Fibroblast of skin of abdomen (primary cell): Measurements from ENCODE around the gene KCNJ3.
A peak's percentile ranks its signal among the peaks of the same experiment; 100 is the strongest.

ENCODE experiments used
- DNase-seq: peaks from one replicate; pipeline ENCODE4 v3.0.0-alpha.2; 2013

Gene KCNJ3

DNA sequence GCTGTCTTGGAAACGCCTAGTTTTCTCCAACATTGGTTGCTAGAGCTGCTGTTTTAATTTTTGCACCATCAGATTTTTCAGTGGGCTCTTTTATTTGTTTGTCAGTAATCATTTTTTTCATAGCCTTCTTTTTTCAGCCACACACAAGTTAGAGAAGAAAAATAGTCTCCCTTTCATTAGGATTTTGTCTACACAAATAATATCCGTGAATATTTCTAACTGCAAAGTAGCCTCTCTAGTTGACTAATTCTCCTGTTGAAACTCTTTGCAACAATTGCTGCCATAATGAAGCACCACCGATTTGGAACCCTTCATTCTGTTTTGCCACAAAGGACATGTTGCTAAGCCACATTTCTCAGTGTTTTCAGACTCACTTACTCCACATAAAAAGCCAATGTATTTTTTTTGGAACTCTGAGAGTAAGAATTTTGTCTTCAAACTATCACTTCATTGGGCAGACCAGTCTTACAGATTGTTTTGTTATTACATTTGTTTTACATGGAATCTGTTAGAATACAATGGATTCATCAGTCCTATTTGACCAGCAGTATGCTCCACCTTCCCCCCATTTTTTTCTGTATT lies 9.6 kb downstream of the KCNJ3 start:
- no peak for DNase-seq

DNA sequence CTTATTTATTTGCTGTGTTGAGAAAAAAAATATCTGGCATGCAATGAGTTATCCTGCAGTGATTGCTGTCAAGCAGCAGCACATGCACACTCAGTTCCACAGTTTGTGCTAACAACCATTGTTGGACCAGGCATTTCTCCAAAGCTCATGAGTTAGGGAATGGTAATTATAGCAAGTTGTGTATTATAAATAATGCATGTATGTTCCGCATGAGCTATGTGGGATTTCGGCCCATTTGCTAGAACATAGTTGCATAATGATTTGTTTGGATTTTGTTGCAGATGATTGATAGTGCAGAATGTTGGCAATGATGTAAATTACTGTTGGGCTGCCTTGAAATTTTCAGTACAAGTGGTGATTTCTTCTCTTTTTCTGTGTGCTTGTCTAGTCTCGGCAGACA lies 10.7 kb downstream of the KCNJ3 start:
- no peak for DNase-seq

DNA sequence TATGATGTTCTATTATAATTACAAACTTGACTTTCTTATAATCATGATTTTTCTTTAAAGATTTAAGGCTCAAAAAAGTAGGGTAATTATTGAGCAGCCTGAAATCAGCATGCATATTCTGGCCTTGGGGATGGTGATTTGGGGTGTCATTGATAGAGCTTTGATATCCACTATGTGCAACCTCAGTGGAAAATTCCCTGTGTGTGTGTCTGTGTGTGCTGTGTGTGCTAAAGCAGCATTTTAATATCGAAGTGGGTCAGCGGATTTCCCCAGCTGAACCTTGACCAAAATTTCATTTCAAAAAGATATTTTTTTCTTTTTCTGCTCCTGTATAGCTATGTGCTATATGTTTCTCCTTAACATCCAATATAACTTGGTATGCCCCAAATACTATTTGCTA lies 11.6 kb downstream of the KCNJ3 start:
- DNase-seq = no peak

DNA sequence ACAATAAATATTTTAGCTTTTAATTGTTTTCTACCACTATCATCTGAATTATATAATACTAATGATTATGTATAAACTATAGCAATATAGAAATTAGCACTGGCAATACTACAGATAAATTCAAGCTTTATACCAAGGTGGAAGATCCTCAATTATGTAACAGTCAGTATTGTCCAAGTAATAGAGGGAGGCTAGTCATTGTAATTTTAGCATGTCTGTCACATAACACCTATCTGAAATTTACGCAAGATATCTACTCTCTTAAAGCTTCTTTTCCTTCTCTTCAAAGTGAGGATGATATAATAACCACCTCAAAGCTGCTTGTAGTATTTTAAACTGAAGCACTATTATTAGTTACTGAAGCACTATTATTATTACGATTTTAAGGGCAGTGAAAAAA lies 12.2 kb downstream of the KCNJ3 start:
- no peak for DNase-seq

DNA sequence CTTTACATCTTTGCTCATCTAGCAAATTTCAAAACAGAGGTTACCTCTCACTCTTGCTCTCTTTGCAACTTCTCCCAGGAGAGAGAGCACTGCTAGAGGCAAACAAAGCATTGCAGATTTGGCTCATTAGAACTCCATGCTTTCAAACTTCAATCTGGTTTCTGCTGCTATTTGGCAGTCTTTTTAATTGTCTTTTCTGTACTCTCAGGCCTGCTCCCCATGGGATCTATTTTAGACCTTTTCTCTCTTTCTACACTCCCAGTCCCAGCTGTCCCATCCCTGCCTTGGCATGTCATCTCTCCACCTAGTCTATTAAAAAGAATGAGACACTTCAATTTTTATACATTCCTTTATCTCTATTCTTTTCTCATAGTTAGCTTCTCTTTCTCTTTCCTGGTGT lies 15.2 kb downstream of the KCNJ3 start:
- DNase-seq = no peak

DNA sequence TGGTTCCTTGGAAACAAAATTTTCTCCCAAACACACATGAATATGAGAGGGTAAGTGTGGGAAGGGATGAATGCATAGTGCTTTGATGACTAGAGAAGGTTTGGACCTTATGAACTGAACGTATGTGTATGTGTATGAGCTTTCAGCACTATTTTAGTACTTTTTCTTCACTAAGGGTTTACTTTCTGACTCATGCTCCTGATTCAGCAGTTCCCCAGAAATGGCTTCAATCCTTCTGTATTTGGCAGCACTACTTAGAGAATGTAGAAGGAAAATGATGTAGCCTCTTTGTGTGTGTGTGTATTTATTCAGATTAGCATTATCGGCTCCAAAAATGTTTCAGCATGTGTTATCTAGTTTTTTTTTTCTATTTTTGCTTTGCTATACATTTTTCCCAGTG lies 22.2 kb downstream of the KCNJ3 start:
- DNase-seq = peak; percentile 33

DNA sequence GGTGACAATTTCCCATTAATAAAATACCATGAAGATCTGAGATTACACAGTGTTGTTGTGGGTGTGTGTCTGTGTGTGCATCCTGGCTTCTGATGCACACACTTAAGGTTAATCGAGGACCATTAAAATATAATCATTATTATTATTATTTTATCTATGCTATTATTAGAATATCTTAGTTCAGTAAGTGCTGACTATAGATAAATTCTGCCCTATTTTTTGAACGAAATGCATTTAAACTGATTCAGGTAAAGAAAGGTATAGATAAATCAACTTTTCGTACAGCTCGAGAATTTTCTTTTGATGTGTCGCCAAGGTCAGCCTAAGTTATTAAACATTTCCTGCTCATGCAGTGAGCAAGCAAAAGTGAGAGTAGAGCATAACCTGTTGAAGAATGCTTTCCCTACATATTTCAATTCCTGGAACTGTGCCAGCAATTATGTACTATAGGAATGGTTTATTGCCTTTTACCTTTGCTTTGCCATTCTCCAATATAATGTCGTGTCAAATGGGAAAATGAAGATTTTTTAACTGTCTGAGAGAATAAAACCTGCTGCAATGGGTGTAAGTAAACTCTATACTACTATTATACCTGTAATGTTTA lies 25.8 kb downstream of the KCNJ3 start:
- no peak for DNase-seq

DNA sequence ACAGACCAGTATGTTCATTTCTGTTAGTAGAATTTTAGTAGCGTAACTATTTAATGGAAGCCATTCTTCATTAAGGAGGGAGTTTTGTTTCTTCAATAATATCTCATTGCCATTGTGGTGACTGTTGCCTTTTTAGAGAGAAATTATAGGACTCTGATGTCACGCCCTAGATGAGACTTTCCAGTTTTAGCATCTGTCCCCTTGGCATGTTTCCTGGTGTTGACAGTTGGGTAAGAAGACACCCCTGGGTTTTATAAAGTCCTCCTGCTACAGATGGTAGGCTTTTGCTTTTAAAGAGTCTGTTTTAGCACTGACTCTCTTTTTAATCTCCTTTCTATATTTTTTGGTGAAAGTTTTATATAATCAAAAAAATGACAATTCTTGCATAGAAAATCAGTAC lies 41.9 kb downstream of the KCNJ3 start:
- no peak for DNase-seq

DNA sequence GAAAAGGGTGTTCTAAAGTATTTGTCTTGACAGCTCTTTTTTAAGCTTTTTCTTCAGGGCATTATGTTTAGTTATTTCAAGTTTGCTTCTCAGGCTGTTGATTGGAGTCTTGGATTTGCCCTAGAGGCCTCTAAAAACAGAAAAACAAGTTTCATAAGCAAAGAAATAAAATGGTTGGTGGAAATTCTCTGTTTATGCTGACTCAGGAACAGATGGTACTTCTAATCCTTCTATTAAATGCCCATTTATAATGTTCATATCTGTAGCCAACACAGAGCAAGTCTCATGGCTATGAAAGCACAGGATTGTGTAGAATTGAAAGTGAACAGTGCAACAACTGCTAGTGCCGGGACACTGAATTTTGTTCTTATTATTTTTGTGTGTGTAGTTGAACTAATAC lies 60.4 kb downstream of the KCNJ3 start:
- no peak for DNase-seq

DNA sequence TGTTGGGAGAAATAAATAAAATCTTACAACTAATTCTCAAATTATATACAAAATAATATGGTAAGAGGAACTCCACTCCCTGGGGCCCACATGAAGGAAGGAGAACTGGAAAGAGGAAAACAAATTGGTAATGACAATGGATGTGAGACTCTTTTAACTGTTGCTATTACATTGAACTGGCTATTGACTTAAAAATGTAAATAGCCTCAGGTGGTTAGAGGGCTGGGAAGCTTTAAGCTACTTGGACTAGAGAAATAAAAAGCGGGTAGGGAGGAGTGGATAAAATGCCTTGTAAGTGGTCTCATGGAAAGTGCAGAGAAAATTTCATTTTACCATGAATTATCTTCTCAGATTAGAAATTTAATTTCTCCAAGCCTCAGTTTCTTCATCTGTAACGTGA lies 64.1 kb downstream of the KCNJ3 start:
- DNase-seq = no peak

DNA sequence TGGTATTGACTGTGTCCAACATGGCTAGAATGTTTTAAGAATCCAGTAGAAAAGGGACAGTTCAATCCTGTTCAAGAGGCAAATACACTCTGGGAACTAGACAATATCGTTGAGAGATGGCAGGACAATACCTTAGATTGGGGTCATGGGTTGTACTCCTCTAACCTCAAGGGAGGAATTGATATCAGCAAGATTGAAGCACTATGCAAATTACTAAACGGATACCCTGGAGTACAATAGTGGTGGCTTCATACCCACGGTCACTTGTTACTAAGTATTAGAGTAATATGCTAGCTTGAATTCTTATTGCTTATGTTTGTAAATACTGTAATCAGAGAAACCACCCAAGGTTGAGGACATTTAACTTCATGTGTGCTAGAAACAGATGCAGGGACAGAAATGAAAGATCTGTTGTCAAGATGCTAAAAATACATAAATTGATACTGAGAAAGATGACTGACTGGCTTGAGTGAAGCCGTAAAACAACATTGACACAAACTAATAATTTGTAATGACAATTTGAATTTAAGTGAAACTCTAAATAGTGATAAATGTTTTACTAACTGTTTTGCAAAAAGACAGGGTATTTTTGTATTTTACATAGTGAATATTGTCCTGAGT lies 73.3 kb downstream of the KCNJ3 start:
- no peak for DNase-seq

DNA sequence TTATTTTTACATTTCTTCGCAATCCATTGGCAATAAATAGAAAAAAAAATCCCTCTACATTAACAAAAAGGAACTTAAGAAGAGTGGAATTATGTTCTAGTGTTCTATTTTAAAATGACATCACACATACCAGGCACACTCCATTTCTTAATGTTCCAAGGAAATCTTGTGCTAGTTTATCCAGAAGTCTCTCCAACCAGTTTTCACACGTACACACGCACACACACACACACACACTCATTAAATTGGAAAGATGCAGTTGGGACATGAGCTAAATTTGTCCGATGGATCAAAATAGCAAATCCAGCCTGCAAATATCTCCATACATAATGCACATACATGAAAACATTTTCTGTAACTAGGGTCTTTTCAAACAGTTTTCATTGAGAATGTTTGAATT lies 78.3 kb downstream of the KCNJ3 start:
- no peak for DNase-seq

DNA sequence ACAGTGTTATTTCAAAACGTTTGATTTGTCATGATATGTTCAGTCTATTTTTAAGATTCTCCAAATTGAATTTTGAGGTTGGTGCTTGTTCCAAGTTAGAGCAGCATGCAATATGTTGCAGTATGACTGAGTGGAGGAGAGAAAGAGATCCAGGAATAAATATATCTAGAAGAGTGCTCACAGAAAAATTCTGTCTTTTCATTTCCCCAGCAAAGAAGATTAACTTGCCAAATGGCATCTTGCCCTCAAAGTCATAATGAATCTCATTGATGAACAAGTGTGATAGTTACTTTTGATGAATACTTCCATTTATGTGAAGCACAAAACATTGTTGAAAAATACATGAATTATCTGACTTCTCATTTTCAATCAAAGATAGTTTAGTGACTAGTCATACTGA lies 95.9 kb downstream of the KCNJ3 start:
- DNase-seq = no peak

DNA sequence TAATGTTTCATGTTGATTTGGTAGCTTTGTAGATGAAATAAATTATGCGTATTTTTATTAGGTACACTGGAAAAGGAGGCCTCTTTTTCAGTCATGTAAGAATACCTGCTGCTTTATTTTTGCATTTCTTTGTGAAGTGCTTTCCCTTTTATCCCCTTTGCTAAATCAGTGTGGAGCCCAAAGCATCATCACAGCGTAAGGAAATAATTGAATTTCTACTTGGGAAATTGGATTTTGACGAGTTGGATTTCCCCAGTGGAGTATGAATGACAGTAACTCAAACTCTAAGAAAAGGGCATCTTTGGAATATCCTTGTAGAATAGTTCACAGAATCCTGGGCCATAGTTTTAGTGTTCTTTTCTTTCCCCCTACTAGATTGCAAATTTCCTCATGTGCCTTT lies 97.2 kb downstream of the KCNJ3 start:
- DNase-seq = no peak

DNA sequence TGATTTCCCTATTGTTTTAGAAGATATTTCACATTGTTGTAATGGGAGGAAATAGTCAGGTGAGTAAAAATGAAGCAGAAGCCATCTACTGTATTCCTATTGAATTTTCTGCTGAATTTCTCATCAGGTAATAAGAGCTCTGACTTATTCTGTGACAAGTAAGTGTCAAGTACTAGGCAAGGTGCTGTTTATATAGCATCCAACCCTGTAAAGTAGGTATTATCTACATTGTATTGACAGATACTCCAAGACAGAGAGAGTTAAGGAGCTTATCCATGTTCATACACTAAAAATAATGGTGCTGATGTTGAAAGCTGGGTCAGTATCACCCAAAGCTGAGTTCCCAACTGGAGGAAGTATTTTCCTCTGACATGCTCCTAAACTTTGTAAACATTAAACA lies 106.0 kb downstream of the KCNJ3 start:
- no peak for DNase-seq

DNA sequence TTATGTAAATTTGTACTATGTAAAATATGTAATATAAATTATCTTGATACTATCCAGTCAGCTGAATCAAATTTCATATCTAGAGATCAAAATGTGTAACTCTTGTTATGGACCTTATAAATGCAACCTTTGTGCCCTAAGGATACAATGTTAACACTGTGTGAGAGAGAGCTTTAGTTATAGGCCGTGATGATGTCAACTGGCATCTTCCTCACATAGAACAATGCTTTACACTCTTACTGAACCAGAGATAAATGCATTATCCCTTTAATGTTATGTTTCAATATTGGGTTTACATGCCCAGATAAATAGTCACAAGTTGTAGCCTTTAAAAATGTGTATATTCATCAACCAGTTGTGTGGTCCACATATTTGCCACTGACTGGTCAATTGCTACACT lies 115.1 kb downstream of the KCNJ3 start:
- DNase-seq = no peak

DNA sequence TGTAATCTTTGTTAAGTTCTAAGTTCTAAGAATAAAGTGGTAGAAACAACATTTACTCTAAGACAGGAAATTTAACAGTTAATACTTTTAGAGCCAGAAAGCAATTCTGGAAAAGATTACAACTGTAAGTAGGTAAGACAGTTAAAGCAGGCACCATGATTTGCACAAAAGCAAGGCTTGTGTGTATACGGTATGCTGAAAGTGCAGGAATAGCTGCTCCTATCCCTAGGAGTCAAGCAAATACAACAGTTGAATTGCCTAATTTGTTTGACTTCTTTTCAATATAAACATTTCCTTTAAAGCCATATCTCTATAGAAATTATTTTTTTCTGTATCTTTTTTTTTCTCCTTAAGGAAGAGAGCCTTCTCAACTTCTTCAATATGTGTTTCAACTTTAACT lies 116.4 kb downstream of the KCNJ3 start:
- no peak for DNase-seq

DNA sequence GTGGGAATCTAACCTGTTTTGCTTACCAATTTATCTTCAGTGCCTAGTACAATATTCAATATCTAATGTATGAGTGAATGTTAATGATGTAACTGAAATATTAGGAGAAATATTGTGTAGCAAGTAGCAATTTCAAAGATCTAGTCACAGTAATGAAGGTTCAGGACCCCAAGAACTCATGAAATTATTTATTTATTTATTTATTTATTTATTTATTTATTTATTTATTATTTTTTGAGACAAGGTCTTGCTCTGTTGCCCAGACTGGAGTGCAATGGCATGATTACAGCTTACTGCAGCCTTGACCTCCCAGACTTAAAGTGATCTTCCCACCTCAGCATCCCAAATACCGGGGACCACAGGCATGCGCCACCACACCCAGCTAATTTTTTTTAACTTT lies 126.9 kb downstream of the KCNJ3 start:
- no peak for DNase-seq

DNA sequence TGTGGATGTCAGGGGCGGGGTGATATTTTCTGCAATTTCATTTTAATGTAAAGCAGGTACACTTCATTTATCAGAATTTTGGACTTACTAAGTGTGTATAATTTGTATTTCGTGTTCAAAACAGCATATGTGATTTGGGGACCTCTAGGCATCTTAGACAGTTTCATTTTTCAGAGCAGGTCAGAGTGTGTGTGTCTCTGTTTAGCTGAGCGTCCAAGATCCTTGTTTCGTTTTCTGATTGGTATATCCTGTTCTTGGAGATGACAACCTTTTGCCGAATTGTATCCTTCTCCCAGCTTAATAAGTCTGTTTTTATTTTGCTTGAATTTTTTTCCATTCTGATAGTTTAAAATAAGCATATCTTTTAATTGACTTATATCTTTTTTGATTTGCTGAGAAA lies 128.3 kb downstream of the KCNJ3 start:
- DNase-seq = no peak

DNA sequence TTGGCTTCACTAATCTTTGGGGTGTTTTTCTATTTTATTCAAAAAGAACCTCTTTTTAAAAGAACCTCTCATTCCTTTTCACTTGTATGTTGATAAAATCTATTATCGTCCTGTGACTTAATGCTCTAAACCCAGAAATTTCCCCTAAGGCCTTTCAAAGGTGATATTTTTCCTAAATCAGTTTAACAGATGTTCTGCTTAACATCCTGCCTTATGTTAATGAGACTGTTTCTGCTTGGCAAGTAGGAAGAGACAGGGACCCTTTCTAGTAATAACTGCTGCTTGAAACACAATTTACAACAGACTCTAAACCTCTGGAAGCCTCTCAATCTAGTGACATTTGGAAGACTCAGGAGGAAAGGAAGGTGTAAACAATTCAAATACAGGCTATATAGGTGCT lies 128.8 kb downstream of the KCNJ3 start:
- no peak for DNase-seq

DNA sequence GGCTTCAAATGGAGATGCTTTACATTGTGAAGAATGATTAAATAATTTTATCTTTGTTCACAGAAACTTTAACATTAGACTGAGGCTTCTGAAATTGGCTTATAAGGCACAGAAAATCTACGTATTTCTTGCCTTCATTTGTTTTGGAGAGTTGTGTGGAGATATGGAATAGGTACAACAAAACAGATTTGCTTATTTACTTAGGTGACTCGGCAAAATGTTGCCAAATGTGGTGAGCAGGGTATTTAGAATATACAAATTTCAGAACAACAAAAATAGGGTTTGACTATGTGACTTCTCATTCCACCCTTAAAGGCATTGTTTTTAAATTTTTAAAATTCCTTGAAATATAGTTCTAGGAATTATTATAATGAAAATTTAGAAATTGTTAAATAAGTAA lies 134.2 kb downstream of the KCNJ3 start:
- DNase-seq = no peak

DNA sequence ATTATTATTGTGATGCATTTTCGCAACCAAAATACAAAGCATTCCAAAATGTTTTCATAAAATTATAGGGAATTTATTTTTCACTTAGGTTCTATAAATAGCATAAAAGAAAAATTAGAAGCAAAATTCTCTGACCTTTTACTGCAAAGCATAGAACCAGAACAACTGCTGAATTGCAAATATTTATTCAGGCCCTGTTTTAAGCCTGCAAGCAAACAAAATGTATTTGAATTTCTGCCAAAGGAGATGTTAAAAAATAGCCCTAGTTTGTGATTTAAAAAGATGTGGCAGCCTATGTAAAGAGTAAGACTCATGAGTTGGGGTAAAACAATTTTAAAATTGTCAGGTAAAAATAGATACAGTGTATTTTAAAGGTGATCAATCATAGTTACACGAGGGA lies 138.1 kb downstream of the KCNJ3 start:
- no peak for DNase-seq

DNA sequence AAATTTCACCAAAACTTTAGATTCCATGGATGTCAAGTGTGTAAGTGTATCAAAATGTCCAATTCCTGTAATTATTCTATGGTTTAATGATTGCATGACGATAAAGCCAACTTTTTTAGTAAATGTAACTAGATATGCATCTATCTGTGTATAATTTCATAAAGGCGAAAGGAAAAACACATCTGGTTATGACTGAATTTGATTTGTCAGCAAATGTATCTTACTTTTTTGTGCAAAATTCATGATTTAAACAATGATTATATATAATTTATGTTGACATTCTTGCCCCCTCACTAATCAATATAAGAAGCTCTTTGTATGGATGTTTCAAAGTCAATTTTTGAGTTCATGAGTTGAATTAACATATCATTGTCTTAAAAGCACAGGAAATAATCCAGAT lies 138.5 kb downstream of the KCNJ3 start:
- no peak for DNase-seq

DNA sequence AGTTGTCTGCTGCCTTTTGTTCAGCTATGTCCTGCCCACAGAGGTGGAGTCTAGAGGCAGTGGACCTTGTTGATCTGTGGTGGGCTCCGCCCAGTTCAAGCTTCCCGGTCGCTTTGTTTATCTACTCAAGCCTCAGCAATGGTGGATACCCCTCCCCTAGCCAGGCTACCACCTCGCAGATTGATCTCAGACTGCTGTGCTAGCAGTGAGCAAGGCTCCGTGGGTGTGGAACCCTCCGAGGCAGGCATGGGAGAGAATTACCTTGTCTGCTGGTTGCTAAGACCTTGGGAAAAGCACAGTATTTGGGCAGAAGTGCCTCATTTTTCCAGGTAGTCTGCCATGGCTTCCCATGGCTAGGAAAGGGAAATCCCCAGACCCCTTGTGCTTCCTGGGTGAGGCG lies 146.0 kb downstream of the KCNJ3 start:
- no peak for DNase-seq

DNA sequence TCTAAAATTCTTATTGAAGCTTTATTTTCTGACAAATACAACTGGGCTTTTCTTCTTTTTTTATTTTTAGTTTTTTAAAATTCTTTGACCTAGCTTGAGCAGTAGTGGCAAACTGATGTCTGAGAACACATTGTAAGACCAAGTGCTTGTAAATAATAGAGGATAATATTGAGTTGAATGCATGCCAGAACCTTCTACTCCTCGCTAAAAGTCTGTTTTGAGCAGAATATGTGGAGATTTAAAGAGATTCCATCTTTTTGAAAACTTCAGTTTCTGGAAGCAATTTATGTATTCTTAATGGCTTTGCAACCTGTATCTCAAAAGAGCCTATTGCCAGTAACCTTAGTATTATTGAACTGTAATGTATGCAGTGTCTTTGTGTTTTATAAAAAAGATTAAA lies 148.3 kb downstream of the KCNJ3 start:
- no peak for DNase-seq
